HCT116 (cell line): ENCODE measurements around the gene FOXD2. TPM values are rescaled to one million over a fixed set of nuclear protein-coding genes. Genes with fewer than 3 reads are reported as not detected.
A peak's percentile ranks its signal among the peaks of the same experiment; 100 is the strongest.

Experiments
- ATAC-seq: fragments of 200-7000 bp; cut with Tn5 transposase; 2 replicates; pipeline ENCODE4 v1.9.1; 2020; ENCODE audit warnings: mild to moderate bottlenecking, moderate library complexity
- BruUV-seq: library from RNA; stranded (reverse); fragments of 400-500 nt; replicated peaks from 2 replicates; lab custom pipeline; 2021; lab: Mats Ljungman, UMichigan
- CTCF ChIA-PET: fragments of 300-600 bp; sonication (Branson Sonifier 250); formaldehyde crosslinking; loops from one replicate; lab custom pipeline; 2021; ENCODE audit warnings: antibody characterized with exemption; lab: Charles Lee
- POLR2A ChIA-PET: fragments of 300-600, 350-600 bp; sonication (Branson Sonifier 250); formaldehyde crosslinking; loops from one replicate; lab custom pipeline; 2021; ENCODE audit warnings: antibody characterized with exemption; lab: Charles Lee
- RAD21 ChIA-PET, 2 experiments: fragments of 300-600 bp; sonication (Branson Sonifier 250); formaldehyde crosslinking; loops; one replicate each; lab custom pipeline; 2023; ENCODE audit warnings: low total read pairs in 2 of 2; ENCODE audit not compliant: uncharacterized antibody in 2 of 2, unreplicated experiment in 2 of 2, low non-redundant PET in 1 of 2; lab: Charles Lee
- DNase-seq: peaks from one replicate; pipeline ENCODE4 v3.0.0-alpha.2; 2010; ENCODE audit warnings: low read depth, low spot score
- H2AFZ ChIP-seq: fragments of 200-600 bp; shearing (Covaris generic), sonication (generic); 2 replicates; pipeline ENCODE4 v1.6.1; 2017; ENCODE audit warnings: low read depth, mixed run types, mixed read lengths, antibody characterized with exemption, low read length; ENCODE audit not compliant: poor library complexity, severe bottlenecking
- H3K27ac ChIP-seq: 2 replicates; pipeline ENCODE4 v1.5.1; 2012; ENCODE audit warnings: low read depth, low read length
- H3K27me3 ChIP-seq: fragments of 200-600 bp; sonication (generic); 2 replicates; pipeline ENCODE4 v1.6.1; 2016; ENCODE audit warnings: mixed run types, low read length, mixed read lengths; ENCODE audit not compliant: insufficient read depth
- H3K36me3 ChIP-seq, 2 experiments: fragments of 200-500 bp in 1 of 2; fragments of 200-600 bp in 1 of 2; sonication (Bioruptor generic) in 1 of 2; sonication (generic) in 1 of 2; 2 replicates each; pipeline versions ENCODE4 v1.5.1 to v1.6.1; 2014 to 2016; ENCODE audit warnings: low read length in 2 of 2, inconsistent platforms in 1 of 2, mixed read lengths in 1 of 2, mixed run types in 1 of 2; ENCODE audit not compliant: insufficient read depth in 2 of 2, control insufficient read depth in 1 of 2
- H3K4me1 ChIP-seq, 2 experiments: fragments of 200-600 bp in 1 of 2; sonication (generic) in 1 of 2; 2 replicates each; pipeline versions ENCODE4 v1.5.1 to v1.6.1; 2012 to 2017; ENCODE audit warnings: low read length in 2 of 2, inconsistent platforms in 1 of 2, mild to moderate bottlenecking in 1 of 2, mixed read lengths in 1 of 2, mixed run types in 1 of 2, moderate library complexity in 1 of 2; ENCODE audit not compliant: insufficient read depth in 2 of 2, control insufficient read depth in 1 of 2
- H3K4me2 ChIP-seq: fragments of 200-600 bp; sonication (generic); 2 replicates; pipeline ENCODE4 v1.6.1; 2017; ENCODE audit warnings: mixed run types, low read length, mixed read lengths
- H3K4me3 ChIP-seq, 2 experiments: fragments of 200-600 bp in 1 of 2; sonication (generic) in 1 of 2; replicated peaks in 1 of 2; 2 replicates each; pipeline ENCODE4 v1.5.1; 2011 to 2016; ENCODE audit warnings: low read length in 2 of 2, control low read depth in 1 of 2, low read depth in 1 of 2, mild to moderate bottlenecking in 1 of 2, mixed read lengths in 1 of 2, mixed run types in 1 of 2
- H3K79me2 ChIP-seq: fragments of 200-600 bp; sonication (generic); 2 replicates; pipeline ENCODE4 v1.6.1; 2017; ENCODE audit warnings: mild to moderate bottlenecking, mixed run types, low read length, moderate library complexity, mixed read lengths; ENCODE audit not compliant: insufficient read depth
- H3K9ac ChIP-seq: fragments of 200-600 bp; sonication (generic); 2 replicates; pipeline ENCODE4 v1.6.1; 2016; ENCODE audit warnings: low read length, mixed read lengths
- H3K9me2 ChIP-seq: fragments of 200-600 bp; sonication (generic), shearing (Covaris generic); 2 replicates; pipeline ENCODE4 v1.6.1; 2017; ENCODE audit warnings: mixed run types, mild to moderate bottlenecking, moderate library complexity; ENCODE audit not compliant: insufficient read depth
- H3K9me3 ChIP-seq, 2 experiments: fragments of 200-500 bp in 1 of 2; fragments of 200-600 bp in 1 of 2; sonication (Bioruptor generic) in 1 of 2; sonication (generic) in 1 of 2; 2 replicates each; pipeline ENCODE4 v1.6.1; 2014 to 2017; ENCODE audit warnings: low read length in 2 of 2, mixed read lengths in 2 of 2, inconsistent platforms in 1 of 2, low read depth in 1 of 2, mild to moderate bottlenecking in 1 of 2, mixed run types in 1 of 2, moderate library complexity in 1 of 2; ENCODE audit not compliant: control insufficient read depth in 1 of 2, insufficient read depth in 1 of 2
- H4K20me1 ChIP-seq: fragments of 200-600 bp; sonication (generic), shearing (Covaris generic); 2 replicates; pipeline ENCODE4 v1.6.1; 2017; ENCODE audit warnings: mixed run types, mild to moderate bottlenecking, moderate library complexity; ENCODE audit not compliant: insufficient read depth
- CBX3 ChIP-seq: IDR thresholded peaks from 2 replicates; pipeline ENCODE4 v1.6.1; 2012; ENCODE audit warnings: low read depth
- CTCF ChIP-seq, 3 experiments: fragments of 200-600 bp in 1 of 3; sonication (generic) in 1 of 3; IDR thresholded peaks in 2 of 3; conservative IDR thresholded peaks in 1 of 3; 2 replicates each; pipeline ENCODE4 v1.5.1; 2012 to 2017; ENCODE audit warnings: low read depth in 2 of 3, low read length in 2 of 3, antibody characterized with exemption in 1 of 3, borderline replicate concordance in 1 of 3, control low read depth in 1 of 3, mild to moderate bottlenecking in 1 of 3, mixed read lengths in 1 of 3, mixed run types in 1 of 3, moderate library complexity in 1 of 3; ENCODE audit not compliant: insufficient read depth in 1 of 3
- EGR1 ChIP-seq: IDR thresholded peaks from 2 replicates; pipeline ENCODE4 v1.6.1; 2012; ENCODE audit warnings: low read depth
- ELF1 ChIP-seq: IDR thresholded peaks from 2 replicates; pipeline ENCODE4 v1.6.1; 2012; ENCODE audit warnings: low read depth, borderline replicate concordance
- EZH2 ChIP-seq: fragments of 200-600 bp; sonication (generic); IDR thresholded peaks from 2 replicates; pipeline ENCODE4 v1.6.1; 2017; ENCODE audit warnings: antibody characterized with exemption, mixed run types
- JUND ChIP-seq: IDR thresholded peaks from 2 replicates; pipeline ENCODE4 v1.6.1; 2012
- SP1 ChIP-seq: IDR thresholded peaks from 2 replicates; pipeline ENCODE4 v1.6.1; 2012; ENCODE audit warnings: low read depth
- SRF ChIP-seq: IDR thresholded peaks from 2 replicates; pipeline ENCODE4 v1.6.1; 2012; ENCODE audit warnings: low read depth
- TCF7L2 ChIP-seq: IDR thresholded peaks from 2 replicates; pipeline ENCODE4 v1.7.0; 2011; ENCODE audit warnings: borderline replicate concordance, inconsistent platforms; ENCODE audit not compliant: insufficient read depth, insufficient read length; ENCODE audit errors: extremely low read depth
- YY1 ChIP-seq: IDR thresholded peaks from 2 replicates; pipeline ENCODE4 v1.6.1; 2011; ENCODE audit warnings: low read length, low read depth, moderate library complexity, mild to moderate bottlenecking; ENCODE audit not compliant: insufficient replicate concordance; ENCODE audit errors: extremely low read depth
- ZFX ChIP-seq: fragments of 450-650 bp; IDR thresholded peaks from 2 replicates; pipeline ENCODE4 v1.6.1; 2017
- intact Hi-C: fragments of 100-400 bp; cut with micrococcal nuclease; formaldehyde crosslinking; loops from 2 replicates; pipeline ENCODE4 v1.10.0; 2022
- total RNA-seq: library from RNA; stranded (reverse); gene quantifications from one replicate; pipeline ENCODE4 v1.2.1, GENCODE V29; 2021; ENCODE audit not compliant: unreplicated experiment
- TF ChIP-seq, protein P1 (sequence below): IDR thresholded peaks from 2 replicates; pipeline ENCODE4 v1.6.1; 2012

The FOXD2 gene
- total RNA-seq, 1 experiment from 2014 or later: 1.9 TPM

- POLR2A ChIA-PET: interaction anchor here (0.7 to 1.1 kb wide), 5 partner anchors 9 to 289 kb away, joined by 3 to 5 read pairs (median 4); no protein-coding TSS in a partner anchor
Measured at GRCh38 chr1:47436979-47437446, 831 bp upstream of the FOXD2 start.

GRCh38 chr1:47438165-47439016, 547 bp downstream of the FOXD2 start:
- Histone ChIP-seq H3K9me3 (no peaks in the 10 kb centered on the region), H3K4me2 (peak overlapping the region; percentile 88), H4K20me1 (no peaks in the 10 kb centered on the region), H3K79me2 (peaks cover 33% of the 10 kb centered on the region), H3K4me3 (peak overlapping the region; percentile 86 to 95), H3K27ac (peak overlapping the region; percentile 96)
- no TSS peak for BruUV-seq
- ChIA-PET RAD21 (interaction anchor here (0.6 to 1.3 kb wide), 6 partner anchors 132 to 293 kb away, joined by 3 to 11 read pairs (median 5); no protein-coding TSS in a partner anchor), CTCF (interaction anchor here (0.7 to 4.2 kb wide), 40 partner anchors 10 to 317 kb away, joined by 3 to 87 read pairs (median 6); partner anchors contain the start of genes CMPK1 and STIL)
- ATAC-seq: 0 out of 2 replicates have a peak, but pooled peaks have one; percentile 1
- intact Hi-C loops: loop anchor here (5.0 kb wide), 1 partner anchor 184 kb away; no protein-coding TSS in a partner anchor
- TF ChIP-seq EZH2: no peak
- no peak for TF ChIP-seq SP1
- no peak for TF ChIP-seq ELF1
- TF ChIP-seq EGR1: no peak
- TF ChIP-seq TCF7L2: no peak
- no peak for TF ChIP-seq JUND
- no peak for TF ChIP-seq CTCF (IDR thresholded peaks at IDR 0.05 in 2 of 3, conservative IDR thresholded peaks at IDR 0.05 in 1 of 3; ENCODE audit: borderline replicate concordance in 1 of 3, insufficient read depth in 1 of 3, low read depth in 2 of 3, low read length in 2 of 3)
- no peak for TF ChIP-seq CBX3
- TF ChIP-seq ZFX: no peak
- TF ChIP-seq, all 23 proteins: peak for 0
- Histone ChIP-seq H3K36me3 (no peaks in the 10 kb centered on the region), H3K9me2 (no peaks in the 10 kb centered on the region), H3K27me3 (no peaks in the 10 kb centered on the region), H3K9ac (peak overlapping the region; percentile 89), H2AFZ (no peak overlapping the region), H3K4me1 (peaks cover 3 to 9% of the 10 kb centered on the region in 2 experiments; a peak in 3 of 4 replicates)
- DNase-seq: no peak
- POLR2A ChIA-PET: interaction anchor here (0.7 to 1.1 kb wide), 5 partner anchors 10 to 290 kb away, joined by 3 to 5 read pairs (median 4); no protein-coding TSS in a partner anchor

More at GRCh38 chr1:47436979-47437446, 831 bp upstream of the FOXD2 start:
- H3K9me2 ChIP-seq: no peaks in the 10 kb centered on the region
- BruUV-seq: no TSS peak
- no peaks in the 10 kb centered on the region for H3K9me3 ChIP-seq
- peaks cover 3 to 16% of the 10 kb centered on the region in 2 experiments; a peak in 3 of 4 replicates for H3K4me1 ChIP-seq
- H2AFZ ChIP-seq: no peak overlapping the region
- H3K4me2 ChIP-seq: peak overlapping the region; percentile 88
- intact Hi-C loops: loop anchor here (1.0 to 5.0 kb wide), 2 partner anchors 185 to 273 kb away; no protein-coding TSS in a partner anchor
- H3K27ac ChIP-seq: peak overlapping the region; percentile 96
- H3K36me3 ChIP-seq: no peaks in the 10 kb centered on the region
- ChIA-PET RAD21 (interaction anchor here (0.8 to 1.3 kb wide), 6 partner anchors 133 to 294 kb away, joined by 3 to 11 read pairs (median 5); no protein-coding TSS in a partner anchor), CTCF (interaction anchor here (0.8 to 4.2 kb wide), 53 partner anchors 9 to 508 kb away, joined by 3 to 87 read pairs (median 5); partner anchors contain the start of genes CMPK1 and STIL)
- H3K9ac ChIP-seq: peak overlapping the region; percentile 89
- DNase-seq: no peak
- H3K27me3 ChIP-seq: no peaks in the 10 kb centered on the region
- peak overlapping the region; percentile 86 to 95 for H3K4me3 ChIP-seq
- H4K20me1 ChIP-seq: no peaks in the 10 kb centered on the region
- H3K79me2 ChIP-seq: peaks cover 33% of the 10 kb centered on the region
- peak; percentile 91 for TF ChIP-seq ZFX
- TF ChIP-seq YY1: no peak
- TF ChIP-seq TCF7L2: no peak
- no peak for TF ChIP-seq SRF
- TF ChIP-seq, protein P1, sequence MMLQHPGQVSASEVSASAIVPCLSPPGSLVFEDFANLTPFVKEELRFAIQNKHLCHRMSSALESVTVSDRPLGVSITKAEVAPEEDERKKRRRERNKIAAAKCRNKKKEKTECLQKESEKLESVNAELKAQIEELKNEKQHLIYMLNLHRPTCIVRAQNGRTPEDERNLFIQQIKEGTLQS: no peak
- ATAC-seq: peak; percentile 26
